ENCODE results near the gene EPHB4. TPM values are rescaled to one million over a fixed set of nuclear protein-coding genes. Genes with fewer than 3 reads are reported as not detected.
"Not testable (repeated sequence)": the region's sequence is repeated elsewhere in the genome, so short reads cannot be mapped to it uniquely, and the experiment has no call there.

The EPHB4 gene
- total RNA-seq, 1 experiment from 2014 or later, result 104 TPM

DNA sequence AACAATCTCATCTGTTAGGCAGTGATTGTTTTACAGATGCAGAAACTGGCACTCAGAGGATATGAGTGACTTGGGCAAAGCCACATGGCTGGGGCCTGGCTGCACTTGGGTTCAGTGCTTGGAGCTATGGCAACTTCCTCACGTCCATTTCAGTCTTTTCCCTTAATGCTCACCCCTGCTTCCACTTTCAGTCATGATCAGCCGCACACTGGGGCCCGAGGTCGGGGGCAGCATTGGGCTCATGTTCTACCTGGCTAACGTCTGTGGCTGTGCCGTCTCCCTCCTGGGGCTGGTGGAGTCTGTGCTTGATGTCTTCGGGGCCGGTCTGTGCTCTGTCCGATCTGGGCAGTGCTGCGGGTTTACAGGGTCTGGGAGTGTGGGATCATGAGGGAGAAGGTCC is 28.2 kb upstream of the EPHB4 start:
- Histone ChIP-seq H3F3A (ENCODE audit: low read length, unreplicated experiment) (no peaks in the 10 kb centered on the region), H2AFZ (ENCODE audit: low read length) (no peak overlapping the region), H3K9me2 (replicated peaks; ENCODE audit: low read length) (no peaks in the 10 kb centered on the region), H3K9me3 (ENCODE audit: low read length) (no peaks in the 10 kb centered on the region), H3K27ac (ENCODE audit: low read length) (no peak overlapping the region), H3K4me1 (ENCODE audit: insufficient read depth, low read length) (peaks cover 12% of the 10 kb centered on the region; the same call in 1 of the 2 replicates), H3K79me2 (ENCODE audit: low read length) (peaks cover 30% of the 10 kb centered on the region), H3K4me2 (ENCODE audit: low read length) (no peak overlapping the region), H3K9ac (ENCODE audit: low read length) (no peak overlapping the region), H3K4me3 (ENCODE audit: low read length) (no peak overlapping the region), H4K20me1 (ENCODE audit: low read length) (no peaks in the 10 kb centered on the region), H3K36me3 (ENCODE audit: low read depth, low read length) (peaks cover 5% of the 10 kb centered on the region; the same call in 1 of the 2 replicates), H3K27me3 (ENCODE audit: low read length) (no peaks in the 10 kb centered on the region)
- no peak for DNase-seq
- no peak for ATAC-seq
- TF ChIP-seq EZH2phosphoT487 (IDR thresholded peaks at IDR 0.05; ENCODE audit: borderline replicate concordance, low read length) (no peak), EZH2 (IDR thresholded peaks at IDR 0.05; ENCODE audit: low read length, unreplicated experiment) (no peak)
- TF ChIP-seq, protein P1, sequence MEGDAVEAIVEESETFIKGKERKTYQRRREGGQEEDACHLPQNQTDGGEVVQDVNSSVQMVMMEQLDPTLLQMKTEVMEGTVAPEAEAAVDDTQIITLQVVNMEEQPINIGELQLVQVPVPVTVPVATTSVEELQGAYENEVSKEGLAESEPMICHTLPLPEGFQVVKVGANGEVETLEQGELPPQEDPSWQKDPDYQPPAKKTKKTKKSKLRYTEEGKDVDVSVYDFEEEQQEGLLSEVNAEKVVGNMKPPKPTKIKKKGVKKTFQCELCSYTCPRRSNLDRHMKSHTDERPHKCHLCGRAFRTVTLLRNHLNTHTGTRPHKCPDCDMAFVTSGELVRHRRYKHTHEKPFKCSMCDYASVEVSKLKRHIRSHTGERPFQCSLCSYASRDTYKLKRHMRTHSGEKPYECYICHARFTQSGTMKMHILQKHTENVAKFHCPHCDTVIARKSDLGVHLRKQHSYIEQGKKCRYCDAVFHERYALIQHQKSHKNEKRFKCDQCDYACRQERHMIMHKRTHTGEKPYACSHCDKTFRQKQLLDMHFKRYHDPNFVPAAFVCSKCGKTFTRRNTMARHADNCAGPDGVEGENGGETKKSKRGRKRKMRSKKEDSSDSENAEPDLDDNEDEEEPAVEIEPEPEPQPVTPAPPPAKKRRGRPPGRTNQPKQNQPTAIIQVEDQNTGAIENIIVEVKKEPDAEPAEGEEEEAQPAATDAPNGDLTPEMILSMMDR (conservative IDR thresholded peaks at IDR 0.05; ENCODE audit: low read depth, low read length), result no peak
- no TSS peak for BruUV-seq (replicated peaks)
- ChIA-PET POLR2A (ENCODE audit: unreplicated experiment) (no interaction called here), CTCF (no interaction called here)
- intact Hi-C loops (cut with micrococcal nuclease), result loop anchor here (10.0 kb wide), 1 partner anchor 391 kb away; the partner anchor contains the start of gene SPACDR

DNA sequence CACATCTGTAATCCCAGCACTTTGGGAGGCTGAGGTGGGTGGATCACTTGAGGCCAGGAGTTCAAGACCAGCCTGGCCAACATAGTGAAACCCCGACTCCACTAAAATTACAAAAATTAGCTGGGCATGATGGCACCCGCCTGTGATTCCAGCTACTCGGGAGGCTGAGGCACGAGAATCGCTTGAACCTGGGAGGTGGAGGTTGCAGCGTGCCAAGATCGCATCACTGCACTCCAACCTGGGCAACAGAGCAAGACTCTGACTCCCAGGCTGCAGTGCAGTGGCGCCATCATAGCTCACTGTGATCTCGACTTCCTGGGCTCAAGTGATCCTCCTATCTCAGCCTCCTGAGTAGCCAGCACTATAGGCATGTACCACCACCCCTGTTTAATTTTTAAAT is 27.6 kb upstream of the EPHB4 start:
- H3K4me2 ChIP-seq (ENCODE audit: low read length); H3K9ac ChIP-seq (ENCODE audit: low read length); POLR2A ChIA-PET (ENCODE audit: unreplicated experiment); H3K4me3 ChIP-seq (ENCODE audit: low read length); DNase-seq; ATAC-seq; H3F3A ChIP-seq (ENCODE audit: low read length, unreplicated experiment); H3K9me2 ChIP-seq (replicated peaks; ENCODE audit: low read length); CTCF ChIA-PET; H4K20me1 ChIP-seq (ENCODE audit: low read length); BruUV-seq (replicated peaks); H3K9me3 ChIP-seq (ENCODE audit: low read length); H3K27ac ChIP-seq (ENCODE audit: low read length); H3K36me3 ChIP-seq (ENCODE audit: low read depth, low read length); H2AFZ ChIP-seq (ENCODE audit: low read length); H3K27me3 ChIP-seq (ENCODE audit: low read length): not testable (repeated sequence)
- peaks cover 30% of the 10 kb centered on the region for H3K79me2 ChIP-seq (ENCODE audit: low read length)
- peaks cover 12% of the 10 kb centered on the region; the same call in 1 of the 2 replicates for H3K4me1 ChIP-seq (ENCODE audit: insufficient read depth, low read length)
- intact Hi-C loops (cut with micrococcal nuclease), result loop anchor here (5.0 to 10.0 kb wide), 2 partner anchors 128 to 390 kb away; partner anchors contain the start of gene SPACDR

DNA sequence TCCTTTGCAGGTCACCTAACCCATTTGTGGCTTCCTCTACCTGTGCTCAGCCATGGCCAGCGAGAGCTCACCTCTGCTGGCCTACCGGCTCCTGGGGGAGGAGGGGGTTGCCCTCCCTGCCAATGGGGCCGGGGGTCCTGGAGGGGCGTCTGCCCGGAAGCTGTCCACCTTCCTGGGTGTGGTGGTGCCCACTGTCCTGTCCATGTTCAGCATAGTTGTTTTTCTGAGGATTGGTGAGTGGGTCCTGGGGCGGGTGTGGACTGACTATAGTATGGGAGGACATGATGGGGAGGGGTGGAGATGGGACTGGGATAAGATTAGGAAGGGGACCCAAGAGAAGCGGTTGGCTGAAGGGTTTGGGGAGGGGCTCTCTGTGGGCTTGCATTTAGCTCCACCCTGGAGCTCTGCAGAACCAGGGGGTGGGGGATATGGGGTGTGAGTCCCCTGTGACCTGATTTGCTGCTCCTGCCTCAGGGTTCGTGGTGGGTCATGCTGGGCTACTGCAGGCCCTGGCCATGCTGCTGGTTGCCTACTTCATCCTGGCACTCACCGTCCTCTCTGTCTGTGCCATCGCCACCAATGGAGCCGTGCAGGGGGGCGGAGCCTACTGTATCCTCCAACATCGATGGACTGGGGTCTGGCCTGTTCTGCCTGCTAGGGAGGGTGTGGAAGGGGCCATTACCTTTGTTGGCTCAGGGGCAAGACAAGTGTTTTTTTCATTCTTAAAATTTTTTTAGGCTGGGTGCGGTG is 27.0 kb upstream of the EPHB4 start:
- peak overlapping the region; percentile 90; the same call in 1 of the 2 replicates for H3K4me2 ChIP-seq (ENCODE audit: low read length)
- H3K79me2 ChIP-seq (ENCODE audit: low read length), result peaks cover 30% of the 10 kb centered on the region
- H3K9me2 ChIP-seq (replicated peaks; ENCODE audit: low read length), result no peaks in the 10 kb centered on the region
- no peak overlapping the region for H3K4me3 ChIP-seq (ENCODE audit: low read length)
- no peak for DNase-seq
- no peaks in the 10 kb centered on the region for H3K9me3 ChIP-seq (ENCODE audit: low read length)
- no peak overlapping the region for H3K27ac ChIP-seq (ENCODE audit: low read length)
- TF ChIP-seq, protein P1 (conservative IDR thresholded peaks at IDR 0.05; ENCODE audit: low read depth, low read length), result no peak
- TF ChIP-seq EZH2phosphoT487 (IDR thresholded peaks at IDR 0.05; ENCODE audit: borderline replicate concordance, low read length) (no peak), EZH2 (IDR thresholded peaks at IDR 0.05; ENCODE audit: low read length, unreplicated experiment) (no peak)
- BruUV-seq (replicated peaks), result no TSS peak
- H3K27me3 ChIP-seq (ENCODE audit: low read length), result no peaks in the 10 kb centered on the region
- ChIA-PET POLR2A (ENCODE audit: unreplicated experiment) (no interaction called here), CTCF (no interaction called here)
- no peaks in the 10 kb centered on the region for H3K36me3 ChIP-seq (ENCODE audit: low read depth, low read length)
- H3K9ac ChIP-seq (ENCODE audit: low read length), result no peak overlapping the region
- H3F3A ChIP-seq (ENCODE audit: low read length, unreplicated experiment), result no peaks in the 10 kb centered on the region
- no peaks in the 10 kb centered on the region for H4K20me1 ChIP-seq (ENCODE audit: low read length)
- no peak for ATAC-seq
- peaks cover 12% of the 10 kb centered on the region; the same call in 1 of the 2 replicates for H3K4me1 ChIP-seq (ENCODE audit: insufficient read depth, low read length)
- intact Hi-C loops (cut with micrococcal nuclease), result loop anchor here (5.0 to 10.0 kb wide), 2 partner anchors 127 to 390 kb away; partner anchors contain the start of gene SPACDR
- no peak overlapping the region for H2AFZ ChIP-seq (ENCODE audit: low read length)

Measured in PC-3 (cell line).